D721Med (cell line): Measurements from ENCODE around the gene FBXO7.
A peak's percentile ranks its signal among the peaks of the same experiment; 100 is the strongest.

Experiments used
- DNase-seq: peaks from one replicate; pipeline ENCODE4 v3.0.0; 2011; ENCODE audit warnings: low spot score; ENCODE audit not compliant: insufficient read length
- FAIRE-seq: peaks from 2 replicates; lab custom pipeline; 2011; peaks lifted over from hg19 to GRCh38; lab: Jason Lieb, UNC
- TF ChIP-seq, protein P1 (sequence below): IDR thresholded peaks from 2 replicates; pipeline ENCODE4 v1.5.1; 2012; ENCODE audit warnings: mild to moderate bottlenecking, control low read depth; ENCODE audit not compliant: insufficient read depth; ENCODE audit errors: missing control alignments

FBXO7 gene

DNA sequence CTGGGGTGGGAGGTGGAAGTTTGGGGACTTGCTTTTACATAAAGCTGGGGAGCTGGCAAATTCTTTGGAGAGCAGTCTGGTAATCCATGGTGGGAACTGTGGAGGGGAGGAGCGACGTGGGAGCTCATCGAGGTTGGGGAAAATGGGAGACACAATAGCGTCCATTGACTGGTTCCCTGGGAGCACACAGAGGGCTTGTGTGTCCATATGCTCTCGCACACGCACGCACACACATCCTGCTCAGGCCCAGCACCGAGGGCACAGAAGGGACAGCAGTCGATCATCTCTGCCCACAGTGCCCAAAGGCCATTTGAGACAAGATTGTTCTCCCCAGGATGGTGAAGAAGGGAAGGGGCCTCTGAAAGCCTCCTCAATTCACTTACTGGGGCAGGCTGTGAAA lies 53.7 kb downstream of the FBXO7 start:
- TF ChIP-seq, protein P1, sequence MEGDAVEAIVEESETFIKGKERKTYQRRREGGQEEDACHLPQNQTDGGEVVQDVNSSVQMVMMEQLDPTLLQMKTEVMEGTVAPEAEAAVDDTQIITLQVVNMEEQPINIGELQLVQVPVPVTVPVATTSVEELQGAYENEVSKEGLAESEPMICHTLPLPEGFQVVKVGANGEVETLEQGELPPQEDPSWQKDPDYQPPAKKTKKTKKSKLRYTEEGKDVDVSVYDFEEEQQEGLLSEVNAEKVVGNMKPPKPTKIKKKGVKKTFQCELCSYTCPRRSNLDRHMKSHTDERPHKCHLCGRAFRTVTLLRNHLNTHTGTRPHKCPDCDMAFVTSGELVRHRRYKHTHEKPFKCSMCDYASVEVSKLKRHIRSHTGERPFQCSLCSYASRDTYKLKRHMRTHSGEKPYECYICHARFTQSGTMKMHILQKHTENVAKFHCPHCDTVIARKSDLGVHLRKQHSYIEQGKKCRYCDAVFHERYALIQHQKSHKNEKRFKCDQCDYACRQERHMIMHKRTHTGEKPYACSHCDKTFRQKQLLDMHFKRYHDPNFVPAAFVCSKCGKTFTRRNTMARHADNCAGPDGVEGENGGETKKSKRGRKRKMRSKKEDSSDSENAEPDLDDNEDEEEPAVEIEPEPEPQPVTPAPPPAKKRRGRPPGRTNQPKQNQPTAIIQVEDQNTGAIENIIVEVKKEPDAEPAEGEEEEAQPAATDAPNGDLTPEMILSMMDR, result no peak
- no peak for FAIRE-seq
- DNase-seq, result no peak

DNA sequence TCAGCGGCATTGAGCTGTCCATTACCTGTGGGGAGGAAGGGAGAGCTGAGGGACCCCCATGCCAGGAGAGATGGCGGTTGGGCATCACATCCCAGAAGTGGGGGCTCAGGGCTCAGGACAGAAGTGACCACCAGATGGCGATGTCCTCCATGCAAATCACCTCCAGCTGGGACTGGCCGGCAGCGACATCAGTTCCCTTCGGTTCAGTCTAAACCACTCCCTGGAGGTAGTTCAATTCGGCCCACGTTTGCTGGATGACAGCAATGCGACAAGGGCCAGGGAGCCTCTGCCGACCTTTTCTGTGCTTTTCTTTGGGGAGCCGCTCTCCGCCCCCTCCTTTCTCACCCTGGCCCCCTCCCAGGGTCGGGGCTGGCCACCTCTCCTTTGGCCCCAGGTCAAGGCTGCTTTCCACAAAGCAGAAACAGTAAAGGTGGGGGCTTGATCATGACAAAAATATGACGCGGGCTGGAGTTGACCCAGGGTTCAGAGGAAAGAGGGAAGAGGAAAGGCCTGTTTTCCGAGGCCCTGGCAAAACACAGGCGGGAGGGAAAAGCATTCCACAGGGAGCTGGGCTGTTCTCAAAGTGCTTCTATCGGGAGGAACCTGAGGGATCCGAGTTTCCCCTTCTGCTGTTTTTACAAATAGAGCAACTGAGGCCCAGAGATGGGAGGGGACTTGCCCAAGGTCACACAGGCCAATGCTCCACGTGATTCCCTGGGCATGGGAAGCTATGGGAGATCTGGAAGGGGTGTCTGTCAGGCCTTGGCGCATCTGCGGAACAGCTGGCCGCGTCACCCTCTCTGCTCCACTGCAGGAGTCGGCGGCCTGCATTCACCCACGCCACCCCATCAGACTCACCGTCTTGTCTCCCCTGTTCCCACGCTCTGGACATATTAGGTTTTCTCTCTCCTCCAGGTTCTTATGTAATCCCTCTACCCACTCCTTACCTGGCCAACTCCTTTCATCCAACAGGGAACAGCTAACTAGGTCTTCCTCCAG lies 54.7 kb downstream of the FBXO7 start:
- TF ChIP-seq, protein P1, result peak; percentile 83
- DNase-seq, result peak; percentile 39
- FAIRE-seq, result no peak

DNA sequence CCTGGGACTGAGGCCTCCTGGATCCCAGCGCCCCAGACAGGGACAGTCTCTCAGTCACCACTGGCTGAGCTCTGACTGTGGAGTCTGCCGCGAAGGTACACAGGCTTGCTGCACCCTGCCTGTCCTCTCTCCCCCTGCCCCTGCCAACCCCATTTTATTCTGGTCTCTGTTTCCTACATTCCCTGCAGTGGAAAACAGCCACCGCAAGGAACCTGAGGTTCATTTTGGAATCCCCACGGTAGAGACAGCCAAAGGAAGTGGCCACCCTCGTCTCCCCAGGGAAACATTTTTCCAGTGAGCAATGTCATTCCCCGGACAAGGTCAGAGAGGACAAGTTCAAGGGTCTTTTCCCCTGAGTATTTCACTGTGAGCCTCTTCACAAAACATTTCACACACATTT lies 56.6 kb downstream of the FBXO7 start:
- FAIRE-seq (no peak), DNase-seq (no peak)
- TF ChIP-seq, protein P1, result no peak

DNA sequence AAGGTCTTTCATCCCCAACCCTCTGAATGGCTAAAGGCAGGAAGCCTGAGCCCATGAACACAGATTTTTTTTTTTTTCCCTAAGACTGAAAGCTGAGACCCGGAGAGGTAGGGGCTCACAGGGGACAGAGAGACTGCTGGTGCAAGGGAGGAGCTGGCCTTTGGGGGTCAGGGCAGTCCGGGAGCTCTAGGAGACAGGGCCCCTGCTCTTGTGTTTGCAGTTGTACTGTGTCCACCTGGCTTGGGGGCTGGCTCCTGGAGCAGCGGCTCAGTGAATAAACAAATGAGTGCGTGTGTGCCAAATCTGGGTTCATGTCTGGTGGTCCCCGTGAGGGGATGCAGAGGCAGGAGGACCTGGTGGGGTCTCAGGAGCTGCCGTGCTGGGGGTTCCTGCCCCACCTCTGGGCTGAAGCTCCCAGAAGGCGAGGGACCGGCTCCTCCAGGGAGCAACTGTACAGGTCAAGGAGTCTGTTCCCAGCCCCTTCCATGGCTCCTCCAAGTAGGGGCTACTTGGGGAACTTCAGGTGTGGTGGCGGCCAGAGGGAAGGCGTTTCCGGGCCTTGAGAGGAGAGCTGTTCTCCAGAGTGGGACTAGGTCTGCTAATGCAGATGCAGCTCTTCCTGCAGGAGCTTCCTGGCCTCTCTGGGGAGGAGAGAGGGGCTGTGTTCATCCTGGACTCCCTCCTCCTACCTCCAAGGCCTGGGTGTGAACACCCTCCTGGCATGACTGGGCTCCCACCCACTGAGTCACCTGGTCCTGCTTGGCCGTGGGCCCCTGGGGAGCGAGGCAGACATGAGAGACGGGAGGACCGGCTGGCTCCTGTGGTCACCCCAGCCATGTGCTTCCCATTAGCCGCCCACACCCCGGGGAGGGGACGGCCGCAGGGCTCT lies 57.6 kb downstream of the FBXO7 start:
- DNase-seq (no peak), FAIRE-seq (no peak)
- TF ChIP-seq, protein P1, result no peak

DNA sequence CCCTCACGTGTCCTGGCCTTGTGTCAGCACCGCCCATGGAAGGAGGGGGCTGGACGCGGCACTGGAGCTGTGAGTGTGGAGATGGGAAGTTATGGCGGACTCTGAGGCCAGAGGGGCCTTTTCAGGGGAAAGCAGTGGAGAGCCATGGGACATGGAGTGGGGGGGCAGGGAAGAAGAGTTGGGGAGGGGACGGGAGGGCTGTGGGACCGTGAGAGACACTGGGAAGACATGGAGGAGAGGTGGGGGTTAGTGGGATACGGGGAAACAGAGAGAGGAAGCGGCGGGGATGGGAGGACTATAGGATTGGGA lies 58.2 kb downstream of the FBXO7 start:
- FAIRE-seq (no peak), DNase-seq (no peak)
- TF ChIP-seq, protein P1, result no peak

DNA sequence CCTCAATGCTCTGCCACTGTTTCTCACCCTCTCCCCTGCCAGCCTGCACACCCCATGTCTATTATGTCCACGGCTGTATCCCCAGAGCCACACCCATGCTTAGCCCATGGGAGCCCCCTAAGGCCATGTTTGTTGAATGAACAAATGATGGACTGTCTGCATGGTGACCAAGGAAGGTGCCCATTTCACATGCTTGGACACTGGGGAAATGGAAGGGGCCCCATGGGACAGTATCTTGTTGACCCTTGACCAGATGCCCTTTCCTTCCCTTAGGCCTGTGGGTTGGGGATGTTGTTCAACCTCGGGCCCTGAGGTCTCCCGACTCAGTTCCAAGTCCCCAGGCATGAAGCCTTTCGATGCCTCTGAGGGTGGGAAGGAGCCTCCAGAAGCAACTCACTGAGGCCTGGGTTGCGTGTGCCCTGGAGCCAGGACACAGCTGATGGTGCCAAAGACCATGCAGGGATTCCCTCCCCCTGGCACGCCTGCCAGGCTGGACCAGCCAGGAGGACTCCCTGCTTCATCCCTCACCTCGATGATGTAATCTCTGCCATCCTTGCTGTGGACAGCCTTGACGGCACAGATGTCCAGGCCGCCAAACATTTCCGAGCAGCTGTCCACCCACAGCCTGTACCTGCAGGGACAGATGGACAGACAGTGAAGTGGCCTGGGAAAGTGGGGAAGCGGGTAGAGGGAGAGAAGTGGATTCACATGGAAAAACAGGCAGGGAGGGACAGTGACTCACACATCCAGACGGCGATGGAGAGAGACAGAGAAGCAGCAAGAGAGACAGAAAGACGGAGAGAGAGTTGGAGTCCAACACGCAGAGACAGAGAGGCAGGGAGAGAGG lies 58.9 kb downstream of the FBXO7 start:
- TF ChIP-seq, protein P1, result no peak
- no peak for DNase-seq
- no peak for FAIRE-seq
